Activated naive CD4-positive, alpha-beta T cell treated with anti-CD3 and anti-CD28 coated beads, Interleukin-2, amount 10 ng/mL, durations not matched to agents 7 days and 5 days (primary cell): Measurements from ENCODE around the gene LCLAT1.

Experiments
- CTCF ChIA-PET: fragments of 350-600 bp; sonication (Branson Sonifier 250); formaldehyde crosslinking; loops from one replicate; lab custom pipeline; 2021; ENCODE audit warnings: antibody characterized with exemption; lab: Charles Lee
- DNase-seq: peaks from one replicate; pipeline ENCODE4 v3.0.0-alpha.2; 2020
- H3K27ac Mint-ChIP-seq: one replicate; pipeline ENCODE4 v1.8.0; 2021; ENCODE audit warnings: mild to moderate bottlenecking, moderate library complexity, mixed read lengths
- H3K27me3 Mint-ChIP-seq: one replicate; pipeline ENCODE4 v1.8.0; 2021; ENCODE audit warnings: mild to moderate bottlenecking, mixed read lengths
- H3K36me3 Mint-ChIP-seq: one replicate; pipeline ENCODE4 v1.8.0; 2021; ENCODE audit warnings: mixed read lengths
- H3K4me1 Mint-ChIP-seq: one replicate; pipeline ENCODE4 v1.8.0; 2021; ENCODE audit warnings: mixed read lengths
- H3K4me3 Mint-ChIP-seq: one replicate; pipeline ENCODE4 v1.8.0; 2021; ENCODE audit warnings: mild to moderate bottlenecking, moderate library complexity, mixed read lengths
- H3K9me3 Mint-ChIP-seq: one replicate; pipeline ENCODE4 v1.8.0; 2021; ENCODE audit warnings: mixed read lengths

The LCLAT1 gene

GRCh38 chr2:30565851-30566358 is 118.9 kb downstream of the LCLAT1 start:
- Mint-ChIP-seq H3K4me1 (no peaks in the 10 kb centered on the region), H3K27me3 (no peaks in the 10 kb centered on the region), H3K4me3 (no peak overlapping the region), H3K9me3 (no peaks in the 10 kb centered on the region), H3K27ac (no peak overlapping the region), H3K36me3 (peaks cover 19% of the 10 kb centered on the region)
- CTCF ChIA-PET = no interaction called here
- no peak for DNase-seq

- no peak overlapping the region for H3K4me3 Mint-ChIP-seq
- no peak for DNase-seq
- H3K4me1 Mint-ChIP-seq = no peaks in the 10 kb centered on the region
- H3K9me3 Mint-ChIP-seq = no peaks in the 10 kb centered on the region
- no peaks in the 10 kb centered on the region for H3K27me3 Mint-ChIP-seq
- H3K36me3 Mint-ChIP-seq = peaks cover 19% of the 10 kb centered on the region
- CTCF ChIA-PET = no interaction called here
- no peak overlapping the region for H3K27ac Mint-ChIP-seq
These were observed 119.6 kb downstream of the LCLAT1 start for GRCh38 chr2:30566631-30567030.

DNA sequence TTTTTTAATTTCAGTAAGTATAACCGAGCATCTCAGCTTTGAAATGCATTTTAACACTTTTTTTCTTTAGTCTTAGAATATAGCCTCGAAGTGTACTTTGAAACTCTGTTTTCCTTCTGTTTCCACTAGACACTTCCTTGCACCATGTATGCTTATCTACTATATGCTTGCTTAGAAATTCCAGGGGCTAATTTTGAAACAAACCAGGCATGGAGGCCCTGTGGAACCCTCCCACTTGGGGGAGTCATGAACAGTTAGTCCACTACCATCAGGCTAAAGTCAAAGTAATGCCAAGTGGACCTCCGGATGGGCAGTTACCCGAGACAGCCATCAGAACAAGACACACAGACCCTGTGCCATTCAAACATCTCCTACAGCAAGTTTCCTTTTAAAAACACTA is 120.3 kb downstream of the LCLAT1 start:
- H3K36me3 Mint-ChIP-seq = peaks cover 16% of the 10 kb centered on the region
- no peaks in the 10 kb centered on the region for H3K27me3 Mint-ChIP-seq
- no peak overlapping the region for H3K4me3 Mint-ChIP-seq
- no peak for DNase-seq
- no peak overlapping the region for H3K27ac Mint-ChIP-seq
- H3K4me1 Mint-ChIP-seq = no peaks in the 10 kb centered on the region
- H3K9me3 Mint-ChIP-seq = no peaks in the 10 kb centered on the region
- CTCF ChIA-PET = no interaction called here

GRCh38 chr2:30569946-30570345 is 122.9 kb downstream of the LCLAT1 start:
- Mint-ChIP-seq H3K4me1 (no peaks in the 10 kb centered on the region), H3K9me3 (no peaks in the 10 kb centered on the region), H3K27me3 (no peaks in the 10 kb centered on the region), H3K27ac (no peak overlapping the region), H3K4me3 (no peak overlapping the region), H3K36me3 (peaks cover 10% of the 10 kb centered on the region)
- CTCF ChIA-PET = interaction anchor here (2.1 kb wide), 1 partner anchor 405 kb away, joined by 9 read pairs; no protein-coding TSS in a partner anchor
- DNase-seq = no peak

GRCh38 chr2:30577151-30577550 is 130.1 kb downstream of the LCLAT1 start:
- CTCF ChIA-PET = no interaction called here
- Mint-ChIP-seq H3K4me3 (no peak overlapping the region), H3K27me3 (no peaks in the 10 kb centered on the region), H3K36me3 (no peaks in the 10 kb centered on the region), H3K4me1 (no peaks in the 10 kb centered on the region), H3K27ac (no peak overlapping the region), H3K9me3 (no peaks in the 10 kb centered on the region)
- DNase-seq = no peak

DNA sequence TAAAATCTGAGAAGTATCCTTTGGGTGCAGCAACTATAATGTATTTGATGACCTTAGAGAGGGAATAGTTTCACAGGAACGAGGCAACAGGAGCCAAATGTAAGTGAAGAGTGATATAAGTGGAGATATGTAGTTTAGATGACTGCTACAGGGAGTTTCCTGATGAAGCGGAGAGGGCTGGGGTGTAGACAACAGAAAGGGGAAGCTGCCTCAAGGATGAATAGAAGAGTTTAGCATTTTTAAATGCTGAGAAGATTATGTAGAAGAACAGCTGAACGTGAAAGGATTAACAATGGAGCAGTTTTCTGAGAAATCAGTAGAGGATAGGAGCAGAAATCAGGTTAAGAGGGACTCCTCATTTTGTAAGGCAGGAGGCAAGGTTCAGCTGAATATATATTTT is 133.3 kb downstream of the LCLAT1 start:
- Mint-ChIP-seq H3K9me3 (no peaks in the 10 kb centered on the region), H3K4me1 (no peaks in the 10 kb centered on the region), H3K27me3 (no peaks in the 10 kb centered on the region), H3K36me3 (peaks cover 8% of the 10 kb centered on the region), H3K4me3 (no peak overlapping the region), H3K27ac (no peak overlapping the region)
- CTCF ChIA-PET = interaction anchor here (1.4 kb wide), 1 partner anchor 131 kb away, joined by 3 read pairs; no protein-coding TSS in a partner anchor
- DNase-seq = no peak

GRCh38 chr2:30582521-30582920 is 135.5 kb downstream of the LCLAT1 start:
- H3K27me3 Mint-ChIP-seq = no peaks in the 10 kb centered on the region
- no peaks in the 10 kb centered on the region for H3K4me1 Mint-ChIP-seq
- no peaks in the 10 kb centered on the region for H3K9me3 Mint-ChIP-seq
- no peak overlapping the region for H3K4me3 Mint-ChIP-seq
- CTCF ChIA-PET = no interaction called here
- peaks cover 12% of the 10 kb centered on the region for H3K36me3 Mint-ChIP-seq
- H3K27ac Mint-ChIP-seq = no peak overlapping the region
- no peak for DNase-seq

DNA sequence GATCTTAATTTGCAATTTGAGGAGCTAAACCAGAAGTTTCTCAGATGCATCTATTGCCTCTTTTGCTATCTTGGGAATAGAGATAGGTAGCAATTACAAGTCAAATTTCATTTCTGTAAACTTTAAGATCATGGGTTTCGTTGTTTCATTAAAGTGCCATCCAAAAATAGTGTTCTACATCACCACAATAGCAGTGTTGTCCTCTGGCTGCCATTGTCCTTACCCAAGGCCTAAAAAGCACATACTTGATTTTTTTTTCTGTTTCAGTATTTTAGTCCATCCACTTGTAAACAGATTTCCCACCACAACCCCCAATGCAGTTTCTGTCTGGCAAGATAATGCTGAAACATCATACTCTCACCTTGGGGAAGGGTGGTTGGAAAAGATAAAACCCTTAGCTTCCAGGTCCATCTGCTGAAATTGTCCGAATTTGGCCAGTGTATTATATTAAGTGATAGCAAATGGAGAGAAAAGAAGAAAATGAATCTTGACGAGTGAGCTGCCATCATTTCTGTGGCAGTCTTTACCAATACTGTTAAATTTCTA is 136.2 kb downstream of the LCLAT1 start:
- no peaks in the 10 kb centered on the region for H3K27me3 Mint-ChIP-seq
- no peaks in the 10 kb centered on the region for H3K9me3 Mint-ChIP-seq
- no peak for DNase-seq
- H3K27ac Mint-ChIP-seq = no peak overlapping the region
- H3K4me3 Mint-ChIP-seq = no peak overlapping the region
- H3K36me3 Mint-ChIP-seq = peaks cover 12% of the 10 kb centered on the region
- CTCF ChIA-PET = interaction anchor here (0.8 kb wide), 1 partner anchor 418 kb away, joined by 4 read pairs; no protein-coding TSS in a partner anchor
- no peaks in the 10 kb centered on the region for H3K4me1 Mint-ChIP-seq

DNA sequence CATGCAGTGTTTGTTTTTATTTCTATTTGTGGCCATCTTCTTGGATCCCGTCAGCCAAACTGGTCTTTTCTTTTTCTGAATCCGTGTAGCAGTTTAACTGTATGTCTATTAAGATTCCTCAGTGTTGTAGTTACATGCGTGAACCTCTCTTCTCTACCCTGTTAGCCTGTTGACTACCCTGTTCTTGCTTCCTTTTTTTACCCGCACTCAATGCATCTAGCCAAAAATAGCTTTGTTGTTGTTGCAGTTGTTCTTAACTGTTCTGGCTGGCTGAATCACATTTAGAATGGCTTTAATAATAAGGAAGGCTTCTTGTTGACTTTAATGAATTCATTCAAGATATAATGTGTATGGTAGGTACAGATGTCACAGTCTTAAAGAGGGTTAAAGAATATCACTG is 137.1 kb downstream of the LCLAT1 start:
- Mint-ChIP-seq H3K4me3 (no peak overlapping the region), H3K27ac (no peak overlapping the region), H3K9me3 (no peaks in the 10 kb centered on the region), H3K36me3 (peaks cover 12% of the 10 kb centered on the region), H3K27me3 (no peaks in the 10 kb centered on the region), H3K4me1 (no peaks in the 10 kb centered on the region)
- DNase-seq = no peak
- CTCF ChIA-PET = no interaction called here

- Mint-ChIP-seq H3K27ac (no peak overlapping the region), H3K4me1 (no peaks in the 10 kb centered on the region), H3K9me3 (no peaks in the 10 kb centered on the region), H3K27me3 (no peaks in the 10 kb centered on the region), H3K4me3 (no peak overlapping the region), H3K36me3 (peaks cover 11% of the 10 kb centered on the region)
- no peak for DNase-seq
- CTCF ChIA-PET = no interaction called here
These were observed 141.9 kb downstream of the LCLAT1 start for GRCh38 chr2:30588994-30589393.

DNA sequence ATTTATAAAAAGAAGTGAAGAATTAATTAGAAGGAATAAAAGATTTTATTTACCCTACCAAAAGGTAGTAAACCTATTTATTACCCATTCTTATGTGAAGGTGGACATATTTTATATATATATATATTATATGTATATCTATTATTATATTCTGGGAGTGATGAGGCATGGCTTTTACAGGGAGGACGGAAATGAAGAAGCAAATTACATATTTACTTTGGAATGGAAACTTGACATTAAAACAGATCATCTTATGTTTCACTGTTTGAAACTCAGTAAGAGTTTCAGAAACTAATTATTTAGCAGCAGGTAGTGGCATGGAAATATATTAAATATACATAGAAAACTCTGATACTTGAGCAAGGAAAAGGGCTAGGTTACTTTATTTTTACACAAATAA is 143.4 kb downstream of the LCLAT1 start:
- Mint-ChIP-seq H3K27me3 (no peaks in the 10 kb centered on the region), H3K4me3 (no peak overlapping the region), H3K9me3 (no peaks in the 10 kb centered on the region), H3K27ac (no peak overlapping the region), H3K4me1 (no peaks in the 10 kb centered on the region), H3K36me3 (peaks cover 4% of the 10 kb centered on the region)
- no peak for DNase-seq
- CTCF ChIA-PET = no interaction called here

- no peak overlapping the region for H3K27ac Mint-ChIP-seq
- no peaks in the 10 kb centered on the region for H3K9me3 Mint-ChIP-seq
- CTCF ChIA-PET = no interaction called here
- peaks cover 2% of the 10 kb centered on the region for H3K36me3 Mint-ChIP-seq
- DNase-seq = no peak
- no peaks in the 10 kb centered on the region for H3K27me3 Mint-ChIP-seq
- no peaks in the 10 kb centered on the region for H3K4me1 Mint-ChIP-seq
- no peak overlapping the region for H3K4me3 Mint-ChIP-seq
These were observed 144.1 kb downstream of the LCLAT1 start for GRCh38 chr2:30591186-30591585.

DNA sequence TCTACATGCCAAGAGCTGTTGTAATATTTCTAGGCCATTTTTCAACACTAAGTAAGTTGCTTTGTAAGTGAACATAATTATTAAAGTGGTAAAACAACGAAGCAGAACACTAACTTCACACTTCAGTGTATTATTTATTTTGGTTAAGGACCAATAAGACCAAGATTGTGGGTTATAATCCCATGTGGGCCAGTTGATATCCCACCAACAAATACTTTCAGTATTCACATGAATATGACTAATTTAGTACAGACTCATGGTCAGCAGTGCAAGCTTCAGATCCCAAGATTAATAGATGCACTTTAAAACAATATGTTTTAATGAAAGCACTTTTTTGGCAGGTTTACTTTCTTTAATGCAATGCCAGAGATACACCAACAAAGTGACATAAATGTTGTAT is 154.3 kb downstream of the LCLAT1 start:
- DNase-seq = no peak
- H3K4me3 Mint-ChIP-seq = no peak overlapping the region
- no peaks in the 10 kb centered on the region for H3K4me1 Mint-ChIP-seq
- H3K27ac Mint-ChIP-seq = no peak overlapping the region
- CTCF ChIA-PET = interaction anchor here (1.1 to 1.2 kb wide), 2 partner anchors 10 to 30 kb away, joined by 3 read pairs; no protein-coding TSS in a partner anchor
- H3K27me3 Mint-ChIP-seq = no peaks in the 10 kb centered on the region
- H3K36me3 Mint-ChIP-seq = peaks cover 16% of the 10 kb centered on the region
- peaks cover 15% of the 10 kb centered on the region for H3K9me3 Mint-ChIP-seq

DNA sequence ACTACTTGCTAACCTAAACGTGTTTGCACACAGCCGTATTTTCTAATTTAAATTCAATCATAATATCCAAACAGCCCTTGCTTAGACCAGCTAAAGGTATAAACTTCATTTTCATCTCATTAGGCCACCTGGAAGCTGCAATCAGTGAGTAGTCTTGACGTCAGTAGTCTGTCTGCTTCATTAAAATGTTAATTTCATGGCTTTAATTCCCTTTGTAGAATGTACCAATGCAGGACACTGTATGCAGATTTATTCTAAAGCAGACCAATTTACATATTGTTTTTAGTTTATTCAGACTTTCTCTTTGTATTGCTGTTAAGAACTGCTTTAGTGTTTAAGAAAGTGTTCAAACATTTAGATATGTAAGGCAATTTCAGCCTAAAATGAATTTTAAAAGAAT is 158.2 kb downstream of the LCLAT1 start:
- peaks cover 9% of the 10 kb centered on the region for H3K36me3 Mint-ChIP-seq
- no peak overlapping the region for H3K4me3 Mint-ChIP-seq
- CTCF ChIA-PET = no interaction called here
- no peaks in the 10 kb centered on the region for H3K4me1 Mint-ChIP-seq
- H3K27ac Mint-ChIP-seq = no peak overlapping the region
- H3K27me3 Mint-ChIP-seq = no peaks in the 10 kb centered on the region
- DNase-seq = no peak
- peaks cover 1% of the 10 kb centered on the region for H3K9me3 Mint-ChIP-seq

DNA sequence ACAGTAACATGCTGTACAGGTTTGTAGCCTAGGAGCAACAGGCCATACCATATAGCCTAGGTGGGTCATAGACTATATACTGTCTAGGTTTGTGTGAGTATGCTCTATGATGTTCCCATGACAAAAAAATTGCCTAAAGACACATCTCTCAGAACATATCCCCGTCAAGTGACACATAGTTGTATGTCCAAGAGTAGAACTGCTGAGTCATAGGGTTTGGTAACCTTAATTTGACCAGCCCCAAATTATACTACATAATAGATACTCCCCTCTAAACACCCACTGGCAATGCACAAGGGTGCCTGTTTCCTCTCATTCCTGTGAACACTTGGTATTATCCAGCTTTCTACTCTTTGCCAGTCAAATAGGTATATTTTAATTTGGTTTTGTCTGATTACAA is 161.6 kb downstream of the LCLAT1 start:
- H3K27me3 Mint-ChIP-seq = no peaks in the 10 kb centered on the region
- DNase-seq = no peak
- H3K4me1 Mint-ChIP-seq = no peaks in the 10 kb centered on the region
- no peak overlapping the region for H3K4me3 Mint-ChIP-seq
- CTCF ChIA-PET = no interaction called here
- H3K36me3 Mint-ChIP-seq = peaks cover 6% of the 10 kb centered on the region
- H3K9me3 Mint-ChIP-seq = no peaks in the 10 kb centered on the region
- H3K27ac Mint-ChIP-seq = no peak overlapping the region
